ENCODE results near the gene RNF43.

DNA sequence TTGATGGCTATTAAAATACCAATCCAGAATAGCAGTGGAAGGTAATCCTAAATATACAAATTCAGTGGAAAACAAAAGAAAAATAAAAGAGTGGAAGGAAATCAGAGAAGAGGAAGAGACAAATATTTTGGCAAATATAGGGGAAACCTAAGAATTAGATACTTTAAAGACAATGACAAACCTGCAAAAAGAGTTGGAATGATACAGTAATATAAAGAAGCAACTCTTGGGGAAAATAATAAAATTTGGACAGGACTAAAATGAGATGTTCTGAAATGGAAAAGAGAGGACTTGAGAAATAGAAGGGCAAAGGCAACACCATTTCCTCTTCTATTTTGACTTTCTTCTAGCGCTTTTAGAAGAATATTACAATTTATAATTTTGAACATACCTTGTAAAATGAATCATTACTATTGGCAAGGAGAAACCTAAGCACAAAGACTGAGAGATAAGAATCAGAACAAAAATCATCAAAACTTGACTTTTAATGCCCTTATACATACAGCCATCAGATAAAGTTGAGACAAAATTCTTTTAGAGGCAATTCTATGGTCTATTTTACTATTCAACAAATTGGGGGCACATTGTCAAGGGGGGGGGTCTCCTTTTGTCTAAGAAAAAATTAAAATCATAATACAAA, 5.2 kb downstream of the RNF43 start:
- no peak for TF ChIP-seq CTCF (conservative IDR thresholded peaks at IDR 0.05)
- TF ChIP-seq ZFX (IDR thresholded peaks at IDR 0.05): no peak
